Kidney (tissue), 14 donors: Measurements from ENCODE around the gene CD99L2. TPM values are rescaled to one million over a fixed set of nuclear protein-coding genes. Genes with fewer than 3 reads are reported as not detected.

Source experiments
- DNase-seq, 5 donors: peaks; one replicate each; pipeline ENCODE4 v3.0.0-alpha.2; 2013 to 2020
- FAIRE-seq: peaks from 2 replicates; lab custom pipeline; 2012; peaks lifted over from hg19 to GRCh38; lab: Jason Lieb, UNC
- H3K27ac ChIP-seq, 2 donors: one replicate each; pipeline ENCODE4 v1.7.0; 2013; ENCODE audit warnings: low read depth in 2 of 2, low read length in 2 of 2, inconsistent platforms in 1 of 2
- H3K27me3 ChIP-seq: one replicate; pipeline ENCODE4 v1.7.1; 2013; ENCODE audit warnings: low read length, inconsistent platforms; ENCODE audit not compliant: control insufficient read depth, insufficient read depth
- H3K36me3 ChIP-seq, 3 donors: one replicate each; pipeline versions ENCODE4 v1.7.0 to v1.7.1; 2013; ENCODE audit warnings: low read length in 3 of 3, control low read depth in 1 of 3, inconsistent platforms in 1 of 3; ENCODE audit not compliant: insufficient read depth in 3 of 3, control insufficient read depth in 2 of 3
- H3K4me1 ChIP-seq, 3 donors: one replicate each; pipeline versions ENCODE4 v1.7.0 to v1.7.1; 2013; ENCODE audit warnings: low read length in 3 of 3, inconsistent platforms in 1 of 3, low read depth in 1 of 3; ENCODE audit not compliant: control insufficient read depth in 2 of 3, insufficient read depth in 2 of 3
- H3K4me3 ChIP-seq, 3 donors: one replicate each; pipeline versions ENCODE4 v1.7.0 to v1.8.1; 2013; ENCODE audit warnings: low read length in 3 of 3, control low read depth in 1 of 3, inconsistent platforms in 1 of 3
- H3K9ac ChIP-seq, 3 donors: one replicate each; pipeline versions ENCODE4 v1.7.0 to v1.7.1; 2013; ENCODE audit warnings: low read length in 3 of 3, control low read depth in 1 of 3, inconsistent platforms in 1 of 3
- H3K9me3 ChIP-seq, 3 donors: one replicate each; pipeline versions ENCODE4 v1.7.0 to v1.7.1; 2013; ENCODE audit warnings: low read length in 3 of 3, control low read depth in 1 of 3, inconsistent platforms in 1 of 3; ENCODE audit not compliant: control insufficient read depth in 2 of 3, insufficient read depth in 1 of 3
- intact Hi-C: fragments of 100-400 bp; cut with DNase I; formaldehyde crosslinking; loops from one replicate; pipeline ENCODE4 v1.11.1; 2022
- polyA plus RNA-seq: library from polyadenylated mRNA; stranded (reverse); fragments of 350-450 nt; fragmentation: Illumina TruSeq; extraction: RNeasy Lipid Tissue Mini Kit (QIAGEN cat#74804); gene quantifications from one replicate; pipeline ENCODE4 v1.2.3, GENCODE V29; 2014; ENCODE audit warnings: low read depth, low replicate concordance; ENCODE audit not compliant: insufficient read depth
- total RNA-seq: library from RNA; stranded (reverse); fragmentation: NEBNext Ultra II Directional; extraction: Animal tissue kit (Norgen Biotek cat#: 25700); gene quantifications from one replicate; pipeline ENCODE4 v1.2.1, GENCODE V29; 2021
- TF ChIP-seq, protein P1 (sequence below): IDR thresholded peaks from 3 replicates; pipeline ENCODE4 v1.5.1; 2012; ENCODE audit warnings: mild to moderate bottlenecking, moderate library complexity, borderline replicate concordance; ENCODE audit not compliant: insufficient read depth; ENCODE audit errors: extremely low read depth
- donor health status: control.
- donor health status: control.
- donor health status: control.
- donor health status: control.
- donor health status: control.
- donor health status: DM: yes; HTN: yes; CAD: no.
- donor health status: Normal renal cell carcinoma (clear cell type).

CD99L2 gene
- total and polyA plus RNA-seq, 2 donors from 2014 or later, result 30.9 to 38.0 TPM

DNA sequence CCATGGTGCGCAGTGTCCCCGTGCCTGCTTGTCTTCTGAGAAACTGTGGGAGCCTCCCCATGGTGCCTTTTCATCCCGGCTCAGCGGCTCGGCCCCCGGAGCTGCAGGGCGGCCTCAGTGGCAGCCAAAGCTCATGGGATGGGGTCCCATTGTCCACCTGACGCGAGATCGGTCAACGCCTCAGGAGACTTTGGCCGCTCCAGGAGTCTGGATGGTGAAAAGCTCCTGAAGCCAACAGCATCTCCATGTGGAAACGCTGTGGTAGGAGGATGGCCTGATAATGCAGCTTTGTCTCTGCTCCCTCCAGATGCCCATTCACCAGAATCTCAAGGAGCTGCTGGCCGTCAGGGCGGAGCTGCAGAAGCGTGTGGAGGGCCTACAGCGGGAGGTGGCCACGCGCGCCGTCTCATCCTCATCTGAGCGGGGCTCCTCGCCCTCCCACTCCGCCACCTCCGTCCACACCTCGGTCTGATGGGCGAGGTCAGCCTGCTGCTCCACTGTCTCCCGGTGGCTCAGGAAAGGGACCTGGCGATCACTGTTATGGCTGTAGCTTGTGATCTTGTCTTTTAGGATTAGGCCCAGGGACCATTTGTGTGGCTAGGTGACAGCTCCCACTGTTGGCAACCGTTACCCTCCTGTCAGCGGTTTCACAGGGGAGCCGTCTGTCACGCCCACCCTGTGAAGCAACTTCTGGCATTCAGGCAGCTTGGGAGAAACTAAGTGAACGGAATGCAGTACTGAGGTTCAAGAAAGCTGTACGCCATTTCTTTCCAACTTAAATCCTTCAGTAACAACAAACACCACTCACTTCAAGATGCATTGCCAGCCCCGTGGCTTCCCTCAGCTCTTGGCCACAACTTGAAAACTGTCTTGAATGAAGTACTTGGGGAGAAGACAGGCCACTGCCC lies 136.0 kb downstream of the CD99L2 start:
- no peaks in the 10 kb centered on the region for H3K36me3 ChIP-seq
- DNase-seq, result peak in 1 of 5 donors; percentile 53
- no peak overlapping the region for H3K27ac ChIP-seq
- H3K9ac ChIP-seq, result no peak overlapping the region
- no peaks in the 10 kb centered on the region for H3K9me3 ChIP-seq
- no peak overlapping the region for H3K4me3 ChIP-seq
- H3K4me1 ChIP-seq, result no peaks in the 10 kb centered on the region
- no peak for FAIRE-seq
- H3K27me3 ChIP-seq, result no peaks in the 10 kb centered on the region
- intact Hi-C loops, result no loop called here
- TF ChIP-seq, protein P1, sequence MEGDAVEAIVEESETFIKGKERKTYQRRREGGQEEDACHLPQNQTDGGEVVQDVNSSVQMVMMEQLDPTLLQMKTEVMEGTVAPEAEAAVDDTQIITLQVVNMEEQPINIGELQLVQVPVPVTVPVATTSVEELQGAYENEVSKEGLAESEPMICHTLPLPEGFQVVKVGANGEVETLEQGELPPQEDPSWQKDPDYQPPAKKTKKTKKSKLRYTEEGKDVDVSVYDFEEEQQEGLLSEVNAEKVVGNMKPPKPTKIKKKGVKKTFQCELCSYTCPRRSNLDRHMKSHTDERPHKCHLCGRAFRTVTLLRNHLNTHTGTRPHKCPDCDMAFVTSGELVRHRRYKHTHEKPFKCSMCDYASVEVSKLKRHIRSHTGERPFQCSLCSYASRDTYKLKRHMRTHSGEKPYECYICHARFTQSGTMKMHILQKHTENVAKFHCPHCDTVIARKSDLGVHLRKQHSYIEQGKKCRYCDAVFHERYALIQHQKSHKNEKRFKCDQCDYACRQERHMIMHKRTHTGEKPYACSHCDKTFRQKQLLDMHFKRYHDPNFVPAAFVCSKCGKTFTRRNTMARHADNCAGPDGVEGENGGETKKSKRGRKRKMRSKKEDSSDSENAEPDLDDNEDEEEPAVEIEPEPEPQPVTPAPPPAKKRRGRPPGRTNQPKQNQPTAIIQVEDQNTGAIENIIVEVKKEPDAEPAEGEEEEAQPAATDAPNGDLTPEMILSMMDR, result no peak

DNA sequence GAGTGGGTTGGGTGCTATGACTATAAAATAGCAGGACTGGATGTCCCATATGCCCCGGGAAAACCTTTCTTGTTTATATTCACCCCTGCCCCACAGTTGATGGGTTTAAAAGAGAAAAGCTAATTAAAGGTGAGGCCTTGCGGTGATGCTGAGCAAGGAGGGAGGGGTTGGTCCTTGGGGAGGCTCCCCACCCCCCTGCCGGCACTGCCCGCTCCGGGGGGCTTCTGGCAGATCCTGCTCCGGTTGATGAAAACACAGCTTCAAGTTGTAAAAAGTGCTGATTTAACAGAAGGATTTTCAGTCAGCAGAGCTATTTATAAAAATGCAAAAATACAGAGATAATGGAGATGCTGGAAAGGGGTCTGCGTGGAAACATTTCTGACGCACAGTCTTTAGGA lies 136.7 kb downstream of the CD99L2 start:
- intact Hi-C loops, result no loop called here
- no peak for FAIRE-seq
- no peaks in the 10 kb centered on the region for H3K27me3 ChIP-seq
- no peak for DNase-seq
- no peak overlapping the region for H3K4me3 ChIP-seq
- H3K9me3 ChIP-seq, result no peaks in the 10 kb centered on the region
- H3K4me1 ChIP-seq, result no peaks in the 10 kb centered on the region
- TF ChIP-seq, protein P1, result no peak
- H3K27ac ChIP-seq, result no peak overlapping the region
- no peaks in the 10 kb centered on the region for H3K36me3 ChIP-seq
- H3K9ac ChIP-seq, result no peak overlapping the region

DNA sequence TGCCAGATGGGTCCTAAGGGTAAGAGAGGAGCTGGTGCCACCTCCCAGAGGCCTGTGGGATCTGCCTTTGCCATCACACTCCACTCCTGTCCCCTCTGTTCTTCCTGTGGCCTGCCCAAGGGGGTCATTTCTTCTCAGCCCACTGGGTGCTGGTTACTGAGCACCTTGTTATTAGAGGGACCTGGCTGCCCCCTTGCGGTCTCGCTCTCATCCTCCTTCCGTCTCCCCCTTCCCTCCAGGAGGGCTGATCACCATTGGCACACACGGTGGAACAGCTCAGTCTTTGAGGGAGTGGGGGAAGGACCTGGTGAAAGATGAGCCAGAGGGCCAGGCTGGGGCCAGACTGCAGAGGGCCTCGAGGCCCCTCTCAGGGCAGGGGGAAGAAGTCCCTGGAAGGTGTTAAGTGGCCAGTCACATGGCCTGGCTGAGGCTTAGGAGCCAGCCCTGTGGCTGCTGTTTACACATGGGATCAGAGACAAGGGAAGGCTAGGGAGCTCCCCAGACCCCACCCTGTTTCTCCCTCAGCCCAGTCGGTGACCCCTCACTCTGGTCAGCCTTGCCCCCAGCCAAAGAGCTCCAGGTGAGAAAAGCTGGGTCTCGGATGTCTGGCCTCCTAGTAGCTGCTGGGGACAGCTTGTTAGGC lies 137.2 kb downstream of the CD99L2 start:
- H3K27ac ChIP-seq, result no peak overlapping the region

More for the DNA sequence above, 137.2 kb downstream of the CD99L2 start:
- intact Hi-C loops, result no loop called here
- Histone ChIP-seq H3K9ac (no peak overlapping the region), H3K4me3 (no peak overlapping the region), H3K4me1 (no peaks in the 10 kb centered on the region), H3K36me3 (no peaks in the 10 kb centered on the region), H3K27me3 (no peaks in the 10 kb centered on the region), H3K9me3 (no peaks in the 10 kb centered on the region)
- TF ChIP-seq, protein P1, result no peak
- DNase-seq (peak in 1 of 5 donors; percentile 40), FAIRE-seq (no peak)
